Measurements from ENCODE around the gene VPS37C. TPM values are rescaled to one million over a fixed set of nuclear protein-coding genes. Genes with fewer than 3 reads are reported as not detected.

Gene VPS37C
- total and polyA plus RNA-seq, 9 donors, result 7.8 to 25.8 (median 19.7) TPM

DNA sequence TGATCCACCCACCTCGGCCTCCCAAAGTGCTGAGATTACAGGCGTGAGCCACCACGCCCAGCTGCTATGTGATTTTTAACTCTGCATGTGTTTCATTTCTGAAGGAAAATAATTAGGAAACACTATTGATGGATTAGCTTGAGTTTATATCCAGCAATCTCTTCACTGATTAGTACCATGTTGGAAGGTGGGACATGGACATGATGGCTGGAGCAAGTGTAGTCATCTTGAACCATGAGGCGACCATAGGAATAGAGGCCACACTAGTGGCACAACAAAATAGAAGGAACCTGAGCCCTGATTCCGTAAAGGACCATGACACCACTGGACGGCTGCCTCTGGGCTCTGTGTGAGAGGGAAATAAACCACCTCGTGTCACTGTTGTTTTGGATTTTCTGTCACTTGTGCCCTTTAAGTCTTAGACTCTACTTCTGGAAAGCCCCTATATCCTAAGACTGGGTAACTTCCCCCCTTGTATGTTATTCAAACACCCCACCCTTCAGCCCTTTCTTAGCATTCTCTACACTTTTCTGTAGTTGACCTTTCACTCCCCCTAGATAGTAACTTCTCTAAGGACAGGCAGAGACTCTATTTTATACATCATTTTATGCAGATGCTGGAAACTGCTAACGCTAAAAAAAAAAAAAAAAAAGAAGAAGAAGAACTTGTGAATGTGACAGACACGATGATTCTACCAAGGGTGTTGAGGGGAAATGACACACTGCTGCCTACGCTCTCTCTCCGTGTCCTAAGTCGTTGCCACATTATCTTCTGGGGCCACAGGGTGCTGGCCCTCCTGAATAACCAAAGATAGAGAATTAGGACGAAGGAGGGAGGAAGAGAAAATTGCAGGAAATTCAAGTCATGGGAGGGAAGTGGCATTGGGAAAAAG lies 2.7 kb upstream of the VPS37C start:
- DNase-seq, result no peak
- WGBS, 3 donors, result 79 to 84% (median 83%) methylated on average over 13 of the region's 13 CpGs

DNA sequence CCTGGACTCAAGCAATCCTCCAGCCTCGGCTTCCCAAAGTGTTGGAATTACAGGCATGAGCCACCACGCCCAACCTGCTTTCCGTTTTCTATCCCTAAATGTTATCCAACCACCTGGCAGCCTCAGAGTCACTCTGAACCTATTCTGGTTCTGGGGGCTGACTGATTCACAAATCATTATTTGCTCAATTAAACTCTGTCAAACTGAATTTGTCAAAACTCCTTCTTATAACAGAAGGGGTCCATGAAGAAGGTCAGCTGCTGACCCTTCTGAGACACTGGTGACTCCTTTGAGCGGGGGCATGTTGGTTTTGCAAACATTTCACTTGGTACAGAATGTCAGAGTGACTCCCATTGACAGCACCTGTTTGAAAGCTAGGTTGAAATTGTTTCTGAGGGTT lies 1.8 kb upstream of the VPS37C start:
- no peak for DNase-seq
- H3K4me3 ChIP-seq, result no peak overlapping the region
- intact Hi-C loops (cut with DNase I), result no loop called here
- TF ChIP-seq POLR2A (IDR thresholded peaks at IDR 0.05) (no peak), EP300 (IDR thresholded peaks at IDR 0.05) (no peak)
- TF ChIP-seq, protein P1, sequence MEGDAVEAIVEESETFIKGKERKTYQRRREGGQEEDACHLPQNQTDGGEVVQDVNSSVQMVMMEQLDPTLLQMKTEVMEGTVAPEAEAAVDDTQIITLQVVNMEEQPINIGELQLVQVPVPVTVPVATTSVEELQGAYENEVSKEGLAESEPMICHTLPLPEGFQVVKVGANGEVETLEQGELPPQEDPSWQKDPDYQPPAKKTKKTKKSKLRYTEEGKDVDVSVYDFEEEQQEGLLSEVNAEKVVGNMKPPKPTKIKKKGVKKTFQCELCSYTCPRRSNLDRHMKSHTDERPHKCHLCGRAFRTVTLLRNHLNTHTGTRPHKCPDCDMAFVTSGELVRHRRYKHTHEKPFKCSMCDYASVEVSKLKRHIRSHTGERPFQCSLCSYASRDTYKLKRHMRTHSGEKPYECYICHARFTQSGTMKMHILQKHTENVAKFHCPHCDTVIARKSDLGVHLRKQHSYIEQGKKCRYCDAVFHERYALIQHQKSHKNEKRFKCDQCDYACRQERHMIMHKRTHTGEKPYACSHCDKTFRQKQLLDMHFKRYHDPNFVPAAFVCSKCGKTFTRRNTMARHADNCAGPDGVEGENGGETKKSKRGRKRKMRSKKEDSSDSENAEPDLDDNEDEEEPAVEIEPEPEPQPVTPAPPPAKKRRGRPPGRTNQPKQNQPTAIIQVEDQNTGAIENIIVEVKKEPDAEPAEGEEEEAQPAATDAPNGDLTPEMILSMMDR (IDR thresholded peaks at IDR 0.05), result no peak
- H3K9me3 ChIP-seq, result no peaks in the 10 kb centered on the region
- WGBS, 3 donors, result 82 to 90% (median 88%) methylated on average over 4 of the region's 4 CpGs
- peaks cover 16% of the 10 kb centered on the region for H3K4me1 ChIP-seq (ENCODE audit: insufficient read depth)
- no peaks in the 10 kb centered on the region for H3K27me3 ChIP-seq
- no peak overlapping the region for H3K27ac ChIP-seq
- H3K36me3 ChIP-seq, result no peaks in the 10 kb centered on the region

More for the DNA sequence above, 2.7 kb upstream of the VPS37C start:
- TF ChIP-seq EP300 (IDR thresholded peaks at IDR 0.05), result no peak
- TF ChIP-seq, protein P1 (IDR thresholded peaks at IDR 0.05), result no peak
- Histone ChIP-seq H3K27ac (no peak overlapping the region), H3K27me3 (no peaks in the 10 kb centered on the region), H3K4me1 (ENCODE audit: insufficient read depth) (peaks cover 16% of the 10 kb centered on the region), H3K4me3 (no peak overlapping the region), H3K36me3 (no peaks in the 10 kb centered on the region), H3K9me3 (no peaks in the 10 kb centered on the region)
- intact Hi-C loops (cut with DNase I), result no loop called here

DNA sequence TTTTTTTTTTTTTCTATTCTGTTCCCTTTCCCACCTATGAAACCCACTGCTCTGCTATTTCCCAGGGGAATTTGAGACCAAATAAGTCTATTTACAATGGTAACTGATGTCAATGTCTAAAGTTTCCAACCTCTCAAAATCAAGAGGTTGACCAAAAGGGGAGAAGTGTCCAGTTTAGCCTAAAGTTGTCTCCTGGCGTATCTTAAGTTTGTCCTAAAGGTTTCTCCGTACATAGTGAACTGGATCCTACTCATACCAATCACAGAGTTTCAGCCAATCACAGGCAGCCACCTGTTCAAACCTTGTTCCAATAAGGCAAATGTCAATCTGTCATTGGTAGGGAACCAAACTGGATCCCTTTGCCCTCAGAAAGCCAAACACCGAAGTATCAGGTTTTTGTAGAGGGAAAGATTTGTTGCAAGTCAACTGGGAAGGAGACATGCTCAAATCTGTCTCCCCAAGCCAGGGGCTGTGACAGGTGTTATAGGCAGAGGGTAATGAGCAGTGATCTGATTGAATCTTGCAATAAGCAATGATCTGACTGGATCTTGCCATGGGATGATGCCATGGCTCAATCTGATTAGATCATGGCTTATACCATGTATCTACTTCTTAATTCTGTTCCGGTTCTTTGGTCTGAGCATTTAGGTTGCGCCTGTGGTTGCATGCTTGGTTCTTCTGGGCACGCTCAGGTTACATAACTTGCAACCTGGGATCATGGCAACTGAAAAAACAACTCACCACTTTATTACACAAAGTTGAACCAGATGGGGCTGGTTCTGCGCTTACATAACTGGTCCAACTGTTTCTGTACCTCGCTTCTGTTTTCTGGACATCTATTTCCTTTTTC lies 1.1 kb upstream of the VPS37C start:
- no peak for DNase-seq
- WGBS, 3 donors, result 63 to 66% (median 63%) methylated on average over 8 of the region's 8 CpGs
- intact Hi-C loops (cut with DNase I), result no loop called here

More for the DNA sequence above, 1.1 kb upstream of the VPS37C start:
- Histone ChIP-seq H3K9me3 (no peaks in the 10 kb centered on the region), H3K4me1 (ENCODE audit: insufficient read depth) (peaks cover 16% of the 10 kb centered on the region), H3K36me3 (no peaks in the 10 kb centered on the region), H3K4me3 (peak overlapping the region; percentile 79), H3K27ac (peak overlapping the region in 1 of 2 donors; percentile 94), H3K27me3 (no peaks in the 10 kb centered on the region)
- TF ChIP-seq POLR2A (IDR thresholded peaks at IDR 0.05) (no peak), EP300 (IDR thresholded peaks at IDR 0.05) (no peak)
- TF ChIP-seq, protein P1 (IDR thresholded peaks at IDR 0.05), result no peak

Measured in ovary (tissue), 9 donors.